Pons (tissue), 1 donor: ENCODE measurements around the gene PLA2G4D.

Source experiments
- DNase-seq: peaks from one replicate; pipeline ENCODE4 v3.0.0-alpha.2; 2016; ENCODE audit warnings: low spot score

Gene PLA2G4D

DNA sequence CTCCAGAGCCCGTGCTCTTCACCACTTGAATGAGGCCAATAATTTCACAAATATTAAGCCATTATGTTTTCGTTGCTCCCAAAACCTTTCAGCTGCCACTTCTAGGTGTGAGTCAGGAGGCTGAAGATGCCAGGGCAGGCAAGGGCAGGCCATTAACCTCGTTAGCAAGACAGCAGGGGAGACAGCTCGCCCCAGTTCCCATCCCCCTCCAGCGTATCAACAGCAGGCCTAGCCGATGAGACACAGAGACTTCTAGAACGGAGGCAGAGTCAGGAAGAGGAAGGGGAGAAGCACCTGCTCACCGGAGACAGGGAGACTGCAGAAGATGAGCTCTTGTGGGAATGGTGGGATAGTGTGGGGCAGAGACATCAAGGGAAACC is 45.6 kb downstream of the PLA2G4D start:
- DNase-seq, result no peak

GRCh38 chr15:42048080-42048820 is 46.1 kb downstream of the PLA2G4D start:
- no peak for DNase-seq

DNA sequence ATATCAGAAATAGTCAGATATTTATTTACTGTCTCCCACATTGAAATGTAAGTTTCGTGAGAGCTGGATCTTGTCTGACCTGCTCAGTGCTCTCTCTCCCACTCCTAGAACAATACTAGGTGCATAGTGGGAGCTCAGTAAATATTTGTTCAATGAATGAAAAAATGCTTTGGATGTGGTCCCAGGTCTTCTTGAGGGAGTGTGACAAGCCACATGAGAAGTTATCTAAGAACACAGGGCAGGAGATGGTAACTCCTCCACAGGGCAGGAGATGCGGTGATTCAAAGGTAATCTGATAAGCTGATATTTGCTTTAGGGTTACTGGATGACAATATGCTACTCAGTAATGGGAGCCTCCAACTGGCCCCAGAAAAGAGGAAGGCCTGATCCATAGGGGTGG is 47.8 kb downstream of the PLA2G4D start:
- DNase-seq, result no peak

DNA sequence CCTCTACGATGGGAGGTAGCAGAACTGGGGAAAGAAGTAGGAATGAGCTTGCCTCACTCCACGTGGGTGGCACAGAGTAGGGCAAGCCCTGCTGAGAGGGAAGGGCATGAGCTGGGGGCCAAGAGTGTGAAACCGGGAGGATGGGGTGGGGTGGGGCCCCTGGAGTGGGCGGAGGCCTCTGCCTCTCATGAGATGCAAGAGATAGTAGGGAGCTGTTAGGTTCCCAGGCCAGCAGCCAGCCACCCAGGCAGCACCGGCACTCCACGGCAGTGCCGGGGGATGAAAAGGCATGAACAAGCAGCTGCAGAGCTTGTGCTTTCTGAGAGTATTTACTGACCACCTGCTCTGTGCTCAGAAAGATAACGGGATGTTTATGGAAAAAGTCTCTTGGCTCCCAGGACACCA is 49.1 kb downstream of the PLA2G4D start:
- DNase-seq, result no peak

GRCh38 chr15:42042602-42043400 is 51.6 kb downstream of the PLA2G4D start:
- DNase-seq, result no peak

DNA sequence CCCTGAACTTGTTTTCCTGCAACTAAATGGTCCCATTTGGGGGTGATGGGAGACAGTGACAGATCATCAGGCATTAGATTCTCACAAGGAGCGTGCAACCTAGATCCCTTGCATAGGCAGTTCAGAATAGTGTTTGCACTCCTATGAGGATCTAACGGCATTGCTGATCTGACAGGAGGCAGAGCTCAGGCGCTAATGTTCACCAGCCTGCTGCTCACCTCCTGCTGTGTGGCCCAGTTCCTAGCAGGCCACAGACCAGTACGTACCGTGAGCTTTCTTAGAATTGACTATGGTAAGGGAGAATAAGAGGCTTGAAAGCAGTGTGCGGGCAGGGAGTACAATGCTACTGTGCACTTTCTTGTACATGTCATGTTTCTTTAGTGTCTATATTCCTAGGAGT is 56.0 kb downstream of the PLA2G4D start:
- DNase-seq, result no peak

GRCh38 chr15:42037656-42038055 is 56.7 kb downstream of the PLA2G4D start:
- no peak for DNase-seq

DNA sequence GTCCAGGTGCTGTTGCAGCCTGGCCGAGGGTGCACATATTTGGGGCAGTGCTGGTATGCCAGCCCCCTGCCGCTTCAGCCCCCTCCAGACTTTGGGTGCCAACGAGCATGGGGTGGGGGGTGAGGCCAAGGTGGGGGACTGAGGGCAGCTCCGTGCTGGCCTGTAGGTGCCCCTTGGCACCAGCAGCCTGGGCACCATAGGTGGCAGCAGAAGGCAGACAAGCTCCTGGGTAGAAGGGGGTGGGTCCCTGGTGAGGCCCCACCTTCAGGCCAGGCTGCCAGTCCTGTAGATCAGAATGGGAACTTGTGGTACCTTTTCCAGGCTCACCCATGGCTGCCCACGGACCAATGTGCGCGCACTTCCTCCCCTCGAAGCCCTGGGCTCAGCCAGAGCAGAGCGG is 57.4 kb downstream of the PLA2G4D start:
- DNase-seq, result no peak

- no peak for DNase-seq
Observed at GRCh38 chr15:42036112-42036905, 58.1 kb downstream of the PLA2G4D start.

GRCh38 chr15:42035435-42035761 is 59.0 kb downstream of the PLA2G4D start:
- no peak for DNase-seq

- DNase-seq, result no peak
Observed at GRCh38 chr15:42034628-42035434, 59.5 kb downstream of the PLA2G4D start.

DNA sequence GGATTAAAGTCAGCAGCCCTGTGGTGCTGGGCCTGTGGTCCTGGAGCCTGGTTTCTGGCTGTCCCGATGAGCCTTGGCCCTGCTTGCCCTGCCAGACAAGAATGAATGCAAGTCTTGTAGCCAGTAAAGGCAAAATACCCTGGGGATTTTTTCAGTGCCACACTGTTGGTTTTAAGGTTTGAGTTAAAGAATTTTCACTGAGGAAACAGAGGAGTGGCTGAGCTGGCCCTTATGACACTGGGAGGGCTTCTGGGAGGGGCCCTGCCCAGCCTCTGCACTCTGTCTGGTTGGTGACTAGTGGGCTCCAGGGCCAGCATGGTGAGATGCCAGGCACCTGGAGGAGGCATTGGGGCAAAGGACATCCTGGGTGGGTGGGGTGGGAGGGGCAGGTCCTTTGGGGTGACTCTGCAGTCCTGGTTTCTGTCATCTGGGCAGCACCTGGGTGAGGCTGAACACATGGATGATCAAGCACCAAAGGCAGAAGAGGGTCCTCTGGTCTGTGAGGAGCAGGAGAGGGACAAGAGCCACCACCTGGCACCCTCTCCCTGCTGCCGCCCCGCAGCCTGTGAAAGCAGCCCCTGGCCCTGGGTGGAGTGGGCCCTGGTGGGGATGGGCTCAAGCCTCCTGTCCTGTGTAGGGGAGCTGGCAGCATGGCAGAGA is 61.0 kb downstream of the PLA2G4D start:
- DNase-seq, result no peak

DNA sequence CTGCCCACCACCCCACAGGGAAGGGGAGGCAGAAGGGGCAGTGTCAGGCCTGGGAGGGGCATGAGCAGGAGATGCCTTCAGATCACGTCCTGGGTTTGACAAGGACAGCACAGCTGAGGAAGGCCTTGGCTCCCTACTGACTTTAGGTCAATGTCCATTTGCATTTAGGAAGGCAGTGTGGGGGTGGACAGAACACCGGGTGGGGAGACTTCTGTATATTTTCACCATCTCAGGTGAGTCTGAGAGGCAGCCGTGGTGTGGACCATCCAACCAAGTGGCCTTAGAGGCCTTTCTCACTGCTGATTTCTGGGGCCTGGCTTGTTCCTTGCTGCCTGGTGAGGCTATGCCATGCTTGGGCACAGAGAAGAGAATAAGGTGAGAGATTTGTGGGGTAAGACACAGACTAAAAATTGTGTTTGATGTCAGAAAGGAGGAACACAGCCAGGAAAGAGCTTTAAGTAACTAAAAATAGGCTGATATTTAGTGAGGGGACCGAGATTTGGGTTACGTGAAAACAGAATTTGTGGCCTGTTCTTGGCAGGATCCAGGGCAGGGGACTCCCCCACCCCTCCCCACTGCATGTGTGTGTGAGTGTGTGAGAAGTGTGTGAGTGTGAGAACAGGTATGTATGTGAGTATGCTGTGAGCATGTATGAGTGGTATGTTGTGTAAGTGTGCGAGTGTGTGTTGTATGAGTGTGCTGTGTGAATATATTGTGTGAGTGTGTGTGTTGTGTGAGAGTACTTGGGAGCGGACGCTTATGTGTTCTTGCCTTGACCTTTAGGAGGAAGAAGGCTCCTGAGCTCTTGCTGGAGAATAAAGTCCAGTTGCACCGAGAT is 61.8 kb downstream of the PLA2G4D start:
- no peak for DNase-seq

GRCh38 chr15:42031198-42031915 is 63.0 kb downstream of the PLA2G4D start:
- DNase-seq, result no peak

- no peak for DNase-seq
Observed at GRCh38 chr15:42027521-42027920, 66.8 kb downstream of the PLA2G4D start.

GRCh38 chr15:42024303-42024702 is 70.1 kb downstream of the PLA2G4D start:
- no peak for DNase-seq

GRCh38 chr15:42021593-42021992 is 72.8 kb downstream of the PLA2G4D start:
- DNase-seq, result no peak

DNA sequence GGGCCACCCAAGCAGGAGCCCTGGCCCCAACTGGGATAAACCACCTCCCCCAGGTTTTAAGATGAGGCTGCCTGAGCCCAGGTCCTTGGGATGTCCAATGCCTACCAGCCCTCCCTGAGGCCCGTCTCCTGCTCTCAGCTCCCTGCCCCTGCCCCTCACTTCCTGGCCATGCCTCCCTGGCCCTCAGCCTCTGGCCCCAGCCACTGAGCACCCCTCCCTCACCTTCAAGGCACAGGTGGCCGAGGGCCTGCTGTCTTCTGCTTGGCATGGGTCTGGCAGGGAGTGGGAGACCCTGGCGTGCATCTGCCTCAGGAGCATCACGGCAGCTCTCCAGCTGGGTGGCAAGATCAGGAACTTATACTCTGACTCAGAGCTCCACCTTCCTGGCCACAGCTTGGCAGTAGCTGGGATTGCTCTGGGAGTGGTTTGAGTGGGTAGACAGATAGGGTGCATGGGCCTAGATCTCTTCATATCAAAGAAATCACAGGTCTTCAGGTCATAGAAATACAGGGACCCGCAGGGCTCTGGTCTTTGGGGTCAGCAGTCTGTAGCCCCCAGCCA is 73.6 kb downstream of the PLA2G4D start, which contains the start of gene PLA2G4E:
Gene PLA2G4E (minus strand): TSS at position 330 of the 561 bp plus-strand sequence. CDS start 12 bp downstream, at position 318.
- DNase-seq, result no peak
